Activated CD8-positive, alpha-beta memory T cell treated with anti-CD3 and anti-CD28 coated beads, Interleukin-2, amount 50 U/mL, for 48 hours (primary cell): ENCODE data around the gene TFCP2L1.
"Not testable (repeated sequence)": the region's sequence is repeated elsewhere in the genome, so short reads cannot be mapped to it uniquely, and the experiment has no call there.

ENCODE experiments used
- DNase-seq: peaks from one replicate; pipeline ENCODE4 v3.0.0-alpha.2; 2020

Gene TFCP2L1

DNA sequence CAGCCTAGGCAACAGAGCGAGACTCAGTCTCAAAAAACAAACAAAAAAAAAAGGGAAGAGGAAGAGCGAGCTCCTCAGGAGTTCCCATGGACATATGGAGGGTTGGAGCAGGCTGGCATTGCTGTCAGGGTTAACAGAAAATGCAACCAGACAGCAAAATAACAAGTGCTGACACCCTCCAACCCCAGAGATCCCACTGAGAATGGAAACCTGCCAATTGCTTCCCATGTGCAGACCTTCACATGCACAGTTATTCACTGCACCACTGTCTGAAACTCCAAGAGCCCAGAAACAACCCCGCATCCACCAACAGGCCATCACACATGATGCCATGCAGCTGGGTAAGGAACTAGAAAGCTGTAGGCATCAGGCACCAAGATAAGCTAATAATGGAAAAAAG, 43.5 kb downstream of the TFCP2L1 start:
- no peak for DNase-seq

DNA sequence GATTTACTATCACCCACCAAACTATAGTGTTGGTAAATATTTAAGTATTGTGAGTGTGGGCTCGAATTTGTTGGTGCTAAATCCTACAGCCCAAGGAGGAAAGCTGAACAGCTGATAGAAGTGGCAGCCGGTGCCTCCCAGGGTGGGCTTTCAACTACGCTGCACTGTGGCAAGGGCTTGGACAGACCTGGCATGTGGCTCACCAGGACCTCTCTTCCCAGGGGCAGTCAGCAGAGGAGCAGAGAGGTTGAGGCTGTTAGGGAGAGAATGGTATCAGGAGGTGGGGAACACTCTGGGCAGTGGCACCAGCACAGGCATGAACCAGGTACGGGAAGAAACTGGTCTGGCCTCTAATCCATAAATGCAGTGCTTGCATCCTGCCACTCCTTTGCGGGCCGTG, 44.6 kb downstream of the TFCP2L1 start:
- no peak for DNase-seq

DNA sequence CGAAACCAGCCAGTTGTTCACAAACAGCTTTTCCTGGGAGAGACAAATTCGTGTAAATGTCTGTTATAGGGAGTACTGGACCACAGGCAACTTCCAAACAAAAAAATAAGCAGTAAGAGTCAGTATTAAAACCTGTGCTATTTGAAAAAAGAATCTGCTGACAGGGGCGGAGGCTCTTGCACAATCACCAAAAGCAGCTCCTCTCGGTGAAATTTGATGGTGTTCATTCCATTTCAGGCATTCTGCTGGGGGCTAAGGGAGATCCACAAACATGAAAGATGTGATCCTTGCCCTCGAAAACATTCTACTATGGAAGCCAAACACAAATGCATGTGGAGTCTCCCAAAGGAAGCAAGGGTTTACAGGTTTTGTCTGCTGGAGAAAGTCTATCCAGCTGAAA, 45.0 kb downstream of the TFCP2L1 start:
- no peak for DNase-seq

DNA sequence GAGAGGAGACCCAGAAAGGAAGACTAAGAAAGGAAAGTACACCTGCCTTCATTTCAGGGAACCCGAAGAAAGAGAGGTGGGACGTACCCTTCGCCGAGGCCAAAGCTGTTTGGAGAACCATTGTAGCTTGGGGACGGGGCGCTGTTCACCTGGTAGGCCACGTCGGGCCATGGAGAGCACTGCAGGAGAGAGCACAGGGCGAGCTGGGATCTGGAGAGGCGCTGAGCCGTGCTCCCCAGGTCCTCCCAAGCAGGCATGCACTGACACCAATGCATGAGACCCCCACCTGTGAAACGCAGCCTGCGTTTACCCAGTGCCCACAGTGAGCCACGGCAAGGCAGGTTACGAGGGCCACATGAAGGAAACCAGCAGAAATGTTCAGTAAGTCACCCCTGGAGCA, 45.5 kb downstream of the TFCP2L1 start:
- no peak for DNase-seq

DNA sequence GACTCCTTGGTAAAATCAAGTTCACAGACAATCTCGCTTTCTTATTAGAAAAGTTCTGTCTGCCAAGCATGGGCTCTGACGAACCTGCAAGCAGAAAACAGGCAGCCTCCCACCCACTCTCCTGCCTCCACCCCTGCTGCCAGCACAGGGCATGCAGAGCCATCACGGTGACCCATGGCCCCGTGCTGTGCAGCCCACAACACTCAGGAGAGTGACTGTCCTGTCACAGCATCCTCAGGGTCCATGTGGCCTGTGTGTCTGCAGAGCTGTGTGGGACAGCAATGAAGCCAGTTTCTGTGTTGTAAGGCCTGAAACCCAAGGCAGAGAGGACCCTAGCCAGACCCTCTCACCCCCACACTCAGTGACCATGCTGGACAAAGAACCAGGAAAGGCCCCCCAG, 46.2 kb downstream of the TFCP2L1 start:
- no peak for DNase-seq

DNA sequence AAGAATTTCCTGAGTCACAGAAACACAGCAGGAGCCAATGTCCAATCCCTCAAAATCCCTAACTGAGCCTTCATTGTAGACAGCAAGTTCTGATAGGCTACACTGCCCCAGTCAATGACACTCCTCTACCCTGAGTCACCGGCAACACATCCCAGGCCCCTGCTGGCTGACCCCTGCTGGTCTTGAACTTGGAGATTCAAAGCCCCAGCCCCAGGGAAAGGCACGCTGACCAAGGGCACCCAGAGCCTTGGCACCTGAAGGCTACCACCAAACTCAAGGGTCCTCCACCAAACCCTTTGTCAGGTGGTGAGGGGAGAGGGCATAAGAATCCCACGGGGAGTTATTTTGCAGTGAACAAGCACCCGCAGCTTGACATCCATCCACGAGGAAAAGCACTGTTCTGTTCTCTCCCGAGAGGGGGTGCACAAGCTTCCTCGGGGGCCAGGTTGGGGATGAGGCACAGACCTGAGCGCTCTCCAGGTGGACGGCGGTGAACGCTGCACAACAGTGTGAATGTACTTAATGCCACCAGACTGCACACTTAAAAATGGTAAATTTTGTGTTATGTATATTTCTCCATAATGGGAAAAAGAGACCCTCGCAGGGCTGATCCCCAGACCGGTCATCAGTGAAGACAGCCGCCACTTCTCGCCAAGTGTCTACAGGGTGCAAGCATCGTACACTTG, 46.9 kb downstream of the TFCP2L1 start:
- DNase-seq = no peak

DNA sequence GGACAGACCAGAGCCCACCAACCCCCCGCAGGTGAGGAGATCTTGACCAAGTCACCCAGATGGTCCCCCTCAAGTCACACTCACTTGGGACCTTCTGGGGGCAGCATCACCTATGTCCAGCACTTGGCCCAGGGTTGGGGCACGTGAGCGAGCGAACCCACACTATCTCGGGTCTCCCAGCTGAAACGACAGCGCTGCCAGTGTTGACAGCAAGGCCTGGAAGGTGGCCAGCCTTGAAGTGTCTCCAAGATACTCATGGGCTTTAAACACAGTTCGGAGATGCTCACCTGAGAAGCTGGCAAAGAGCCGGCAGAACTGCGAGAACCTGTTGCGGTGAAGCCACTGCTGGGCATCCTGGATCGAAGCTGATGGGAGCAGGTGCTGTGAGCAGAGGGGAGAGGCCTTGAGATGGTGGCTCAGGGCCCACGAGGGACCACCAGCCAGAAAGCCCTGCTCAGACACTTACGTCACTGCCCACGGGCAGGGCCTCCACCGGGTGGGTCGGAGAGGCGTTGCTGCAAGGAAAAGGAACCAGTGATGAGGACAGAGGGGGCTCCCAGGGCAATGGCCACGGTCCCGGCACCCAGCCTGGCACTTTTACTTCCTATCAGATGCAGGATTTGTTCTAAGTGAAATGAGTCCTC, 47.5 kb downstream of the TFCP2L1 start:
- DNase-seq = no peak

DNA sequence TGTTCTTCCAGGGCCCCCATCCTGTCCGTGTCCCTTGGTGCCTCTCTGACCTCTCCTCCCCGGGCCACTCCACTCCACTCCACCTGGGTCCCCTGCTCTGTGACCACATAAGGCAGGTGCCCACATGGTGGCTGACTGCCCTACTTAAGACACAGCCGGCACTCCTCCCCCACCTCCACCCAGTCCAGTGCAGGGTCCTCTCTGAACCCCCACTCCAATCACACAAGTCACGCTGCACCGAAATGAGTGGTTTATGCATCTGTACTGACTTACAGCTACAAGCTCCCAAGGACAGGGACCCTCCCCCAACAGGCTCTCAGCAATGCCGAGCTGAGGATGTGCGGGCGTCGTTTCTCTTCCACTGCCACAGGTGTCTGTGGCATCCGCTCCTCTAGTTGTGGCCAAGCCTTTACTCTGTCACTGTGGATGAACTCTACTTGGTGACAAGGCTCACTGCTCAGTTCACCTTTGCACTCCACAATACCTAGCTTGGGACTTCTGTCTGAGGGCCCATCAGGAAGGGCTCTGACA, 48.3 kb downstream of the TFCP2L1 start:
- no peak for DNase-seq

DNA sequence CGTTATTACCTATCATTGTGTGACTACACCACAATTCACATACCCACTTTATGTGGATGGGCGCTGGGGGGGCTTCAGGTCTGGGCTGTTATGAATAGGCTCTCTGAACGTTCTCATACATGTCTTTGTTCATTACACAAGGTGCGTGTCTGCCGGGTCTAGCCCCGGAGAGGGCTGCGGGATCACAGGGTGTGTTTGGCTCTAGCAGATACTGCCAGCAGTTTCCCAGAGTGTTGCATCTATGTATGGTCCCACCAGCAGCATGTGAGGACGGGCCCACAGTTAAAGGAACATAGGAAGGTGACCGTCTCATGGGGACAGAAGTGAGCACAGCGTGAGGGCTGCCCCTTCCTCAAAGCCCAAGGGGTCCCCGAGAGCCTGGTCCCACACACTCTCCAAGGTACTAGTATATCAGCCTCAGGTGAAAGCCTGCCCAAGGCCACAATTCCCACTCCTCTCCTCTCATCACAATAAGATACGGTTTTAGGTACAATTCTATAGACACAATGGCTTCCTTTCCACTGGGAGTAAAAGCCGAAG, 48.8 kb downstream of the TFCP2L1 start:
- no peak for DNase-seq

DNA sequence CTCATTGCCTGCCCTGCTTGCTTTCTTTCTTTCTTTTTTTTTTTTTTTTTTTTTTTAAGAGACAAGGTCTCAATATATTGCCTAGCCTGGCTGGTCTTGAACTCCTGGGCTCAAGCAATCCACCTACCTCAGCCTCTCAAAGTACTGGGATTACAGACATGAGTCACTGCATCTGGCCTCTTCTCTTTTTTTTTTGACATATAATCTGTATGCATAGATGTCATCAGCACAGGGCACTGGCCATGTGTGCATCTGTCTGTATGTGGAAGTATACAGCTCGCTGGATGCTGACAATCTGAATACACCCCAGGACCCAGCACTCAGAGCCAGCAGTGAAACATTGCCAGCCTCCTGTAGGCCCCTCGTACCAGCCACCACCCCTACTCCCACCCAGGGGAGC, 49.5 kb downstream of the TFCP2L1 start:
- no peak for DNase-seq

DNA sequence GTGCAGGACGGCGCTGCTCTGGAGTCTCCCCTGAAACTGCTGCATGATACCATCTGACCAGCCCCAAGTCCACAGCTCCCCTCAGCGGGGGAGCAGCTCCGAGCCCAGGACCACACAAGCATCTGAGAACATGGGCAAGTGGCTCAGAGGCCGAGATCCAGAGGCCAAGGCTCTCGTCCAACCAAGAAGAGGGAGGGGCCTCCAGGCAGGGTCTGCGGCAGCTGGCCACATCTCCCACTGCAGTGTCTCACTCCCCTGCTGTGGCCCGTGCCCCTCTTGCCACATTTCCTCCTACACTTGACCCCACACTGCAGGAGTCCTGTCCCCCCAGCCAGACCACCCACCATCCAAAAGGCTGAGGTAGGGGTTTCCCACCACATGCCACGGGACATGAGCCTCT, 50.2 kb downstream of the TFCP2L1 start:
- DNase-seq = no peak

DNA sequence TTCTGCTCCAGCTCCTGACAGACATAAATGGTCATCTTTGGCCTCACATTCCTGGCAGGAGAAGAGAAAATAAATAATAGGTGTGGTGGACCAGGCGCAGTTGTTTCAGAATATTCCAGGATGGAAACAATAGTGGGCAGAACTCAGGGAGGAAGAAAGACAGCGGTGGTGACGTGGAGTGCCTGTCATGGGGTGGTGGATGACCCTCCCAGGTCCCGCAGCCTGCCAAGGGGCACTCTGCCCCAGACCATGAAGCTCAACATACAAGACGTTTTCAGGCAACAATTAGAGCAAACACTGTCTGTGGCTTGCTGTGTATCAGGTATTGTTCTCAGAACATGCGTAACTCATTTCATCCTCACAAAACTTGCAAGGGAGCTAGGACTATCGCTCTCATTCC, 50.9 kb downstream of the TFCP2L1 start:
- no peak for DNase-seq

DNA sequence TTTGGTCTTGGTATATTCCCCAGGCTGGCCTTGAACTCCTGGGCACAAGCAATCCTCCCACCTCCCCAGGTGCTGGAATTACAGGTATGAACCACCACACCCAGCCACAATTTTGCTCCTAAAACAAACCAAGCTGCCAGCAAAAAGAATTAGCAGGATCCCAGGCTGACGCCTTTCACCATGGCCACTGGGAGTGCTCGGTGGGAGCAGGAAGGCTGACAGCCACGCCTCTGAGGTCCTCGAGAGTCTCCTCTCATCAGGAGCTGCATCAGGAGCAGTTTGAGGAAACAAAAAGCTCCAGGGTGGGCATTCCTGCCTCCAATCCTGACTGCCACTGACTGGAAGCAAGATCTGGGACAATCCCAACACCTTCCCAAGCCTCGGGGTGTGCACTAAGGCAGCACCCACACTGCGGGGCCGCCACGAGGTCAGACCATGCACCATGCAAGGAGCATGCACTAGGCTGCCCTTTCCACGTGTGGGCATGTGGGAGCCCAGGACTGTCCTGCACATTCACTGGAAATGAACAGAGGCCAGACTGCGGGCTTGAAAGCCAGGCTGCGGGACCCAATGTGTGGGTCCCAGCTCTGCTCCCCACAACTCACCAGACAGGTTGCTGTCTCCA, 51.4 kb downstream of the TFCP2L1 start:
- DNase-seq = no peak

DNA sequence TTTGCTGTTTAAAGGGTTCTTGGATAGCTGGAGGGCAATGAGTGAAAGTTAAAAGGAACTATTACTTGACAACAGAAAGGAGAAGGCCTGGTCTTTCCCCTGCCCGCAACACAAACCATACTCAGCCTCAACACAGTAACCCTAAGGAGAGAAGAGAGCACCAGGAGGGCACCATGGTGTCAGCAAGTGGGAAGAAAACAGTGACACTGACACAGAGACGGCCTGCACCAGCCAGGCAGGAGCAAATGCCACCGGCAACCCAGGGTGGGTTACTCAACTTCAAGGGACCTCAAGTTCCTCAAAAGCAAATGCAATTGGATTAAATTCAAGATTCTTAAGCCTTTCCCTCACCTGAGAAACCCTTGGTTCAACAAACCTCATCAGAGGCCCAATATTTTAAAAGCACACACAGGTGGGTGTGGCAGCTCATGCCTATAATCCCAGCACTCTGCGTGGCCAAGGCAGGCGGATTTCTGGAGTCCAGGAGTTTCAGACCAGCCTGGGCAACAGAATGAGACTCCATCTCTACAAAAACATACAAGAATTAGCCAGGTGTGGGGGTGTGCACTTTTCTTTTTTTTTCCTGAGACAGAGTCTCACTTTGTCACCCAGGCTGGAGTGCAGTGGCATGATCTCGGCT, 52.3 kb downstream of the TFCP2L1 start:
- DNase-seq = no peak

DNA sequence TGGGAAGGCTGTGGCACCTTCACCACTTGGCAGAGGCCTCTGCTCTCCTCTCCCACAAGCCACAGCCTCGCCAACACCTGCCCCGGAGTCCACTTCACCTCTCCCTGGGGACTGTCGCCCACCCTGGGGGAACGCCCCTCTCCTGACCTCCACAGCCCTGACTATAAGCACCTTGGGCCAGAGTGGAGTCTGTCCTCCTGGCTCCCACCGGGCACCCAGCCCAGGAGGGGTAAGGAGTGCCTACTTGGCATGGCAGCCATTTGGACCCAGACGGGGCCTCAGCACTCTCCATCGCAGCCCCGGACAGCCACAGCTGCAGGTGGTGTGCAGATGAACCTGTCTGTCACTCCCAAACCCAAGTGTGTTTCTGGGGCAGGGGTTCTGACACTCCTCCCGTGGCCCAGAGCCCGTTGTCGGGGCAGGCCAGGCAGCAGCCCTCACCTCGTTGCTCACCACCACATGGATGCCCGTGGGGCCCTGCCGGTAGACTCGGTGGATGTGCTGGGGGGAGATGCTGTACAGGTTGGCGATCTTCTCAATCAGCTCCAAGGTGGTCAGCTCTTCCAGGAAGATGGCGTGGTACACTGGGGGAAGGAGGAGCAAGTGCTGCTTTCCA, 53.5 kb downstream of the TFCP2L1 start:
- no peak for DNase-seq

DNA sequence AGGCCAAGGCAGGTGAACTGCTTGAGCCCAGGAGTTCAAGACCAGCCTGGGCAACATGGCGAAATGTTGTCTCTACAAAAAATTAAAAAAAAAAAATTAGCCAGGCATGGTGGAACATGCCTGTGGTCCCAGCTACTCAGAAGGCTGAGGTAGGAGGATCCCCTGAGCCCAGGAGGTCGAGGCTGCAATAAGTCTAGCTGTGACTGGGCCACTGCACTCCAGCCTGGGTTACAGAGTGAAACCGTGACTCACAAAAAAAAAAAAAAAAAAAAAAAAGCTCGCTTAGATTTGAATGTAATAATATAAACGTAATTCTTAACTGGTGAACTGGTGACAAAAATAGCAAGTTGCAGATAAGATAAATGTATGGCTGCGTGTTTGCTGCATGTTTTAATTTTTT, 56.5 kb downstream of the TFCP2L1 start:
- no peak for DNase-seq

DNA sequence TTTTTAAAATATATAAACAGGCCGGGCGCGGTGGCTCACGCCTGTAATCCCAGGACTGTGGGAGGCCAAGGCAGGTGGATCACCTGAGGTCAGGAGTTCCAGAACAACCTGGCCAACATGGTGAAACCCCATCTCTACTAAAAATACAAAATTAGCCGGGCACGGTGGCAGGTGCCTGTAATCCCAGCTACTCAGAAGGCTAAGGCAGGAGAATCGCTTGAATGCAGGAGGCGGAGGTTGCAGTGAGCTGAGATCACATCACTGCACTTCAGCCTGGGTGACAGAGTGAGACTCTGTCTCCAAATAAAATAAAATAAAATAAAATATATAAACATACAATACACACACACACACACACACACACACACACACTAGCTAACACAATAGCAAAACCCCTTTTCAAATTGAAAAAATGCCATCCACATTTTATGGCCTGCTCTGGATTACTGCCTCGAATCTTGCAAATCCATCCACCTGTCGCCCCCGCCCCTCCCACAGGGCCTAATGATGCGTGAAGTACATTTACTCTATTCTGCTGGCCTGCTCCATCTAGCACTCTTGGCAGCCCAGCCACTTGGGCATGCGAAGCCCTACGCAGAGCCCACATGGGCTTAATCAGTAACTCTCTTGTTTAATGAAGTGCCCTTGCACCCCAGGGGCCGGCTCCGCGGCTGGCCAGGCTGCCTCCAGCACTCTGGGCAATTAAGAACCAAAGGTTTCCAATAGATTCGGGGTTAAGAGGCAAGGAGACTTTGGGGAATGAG, 57.4 kb downstream of the TFCP2L1 start:
- DNase-seq = not testable (repeated sequence)

DNA sequence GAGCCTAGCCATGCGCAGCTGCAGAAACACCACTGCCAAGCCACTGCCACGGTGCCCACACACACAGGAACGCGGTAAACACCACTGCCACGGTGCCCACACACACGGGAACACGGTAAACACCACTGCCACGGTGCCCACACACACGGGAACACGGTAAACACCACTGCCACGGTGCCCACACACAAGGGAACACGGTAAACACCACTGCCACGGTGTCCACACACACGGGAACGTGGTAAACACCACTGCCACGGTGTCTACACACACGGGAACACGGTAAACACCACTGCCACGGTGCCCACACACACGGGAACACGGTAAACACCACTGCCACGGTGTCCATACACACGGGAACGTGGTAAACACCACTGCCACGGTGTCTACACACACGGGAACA, 59.3 kb downstream of the TFCP2L1 start:
- not testable (repeated sequence) for DNase-seq

DNA sequence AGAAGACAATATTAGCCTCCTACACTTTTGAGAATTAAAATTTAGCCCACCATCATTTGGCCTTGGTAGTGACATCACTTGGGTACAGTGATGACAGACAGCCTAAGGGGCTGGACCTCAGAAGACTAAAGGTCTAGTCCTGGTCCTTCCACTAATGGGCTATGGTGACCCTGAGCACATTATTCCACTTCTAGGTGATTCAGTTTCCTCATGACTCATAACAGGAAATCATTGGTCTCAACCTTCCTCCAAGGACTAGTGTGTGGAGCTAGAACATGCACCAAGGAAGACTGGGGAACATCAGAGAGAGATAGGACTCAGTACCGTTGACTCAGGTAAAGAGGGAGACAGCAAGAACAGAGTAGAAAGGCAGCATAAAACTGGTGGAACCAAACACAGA, 64.0 kb downstream of the TFCP2L1 start:
- DNase-seq = no peak

DNA sequence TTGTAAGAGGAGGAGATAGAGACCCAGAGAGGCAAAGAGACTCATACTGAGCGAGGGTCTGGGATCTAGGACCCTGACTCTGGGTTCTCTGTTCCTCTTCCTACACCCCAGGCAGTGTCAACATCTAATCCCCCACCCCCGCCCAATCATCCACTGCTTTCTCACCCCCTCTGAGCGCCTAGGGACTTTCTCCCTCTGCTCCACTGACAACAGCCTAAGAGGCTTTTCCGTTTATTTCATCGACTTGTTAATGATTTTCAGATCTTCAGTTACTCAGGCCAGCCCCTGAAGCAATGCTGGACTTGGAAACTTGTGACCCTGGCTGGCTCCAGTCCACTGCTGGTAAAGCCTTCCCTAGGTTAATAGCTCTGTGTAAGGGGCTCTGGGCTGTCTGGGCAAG, 65.1 kb downstream of the TFCP2L1 start:
- no peak for DNase-seq

DNA sequence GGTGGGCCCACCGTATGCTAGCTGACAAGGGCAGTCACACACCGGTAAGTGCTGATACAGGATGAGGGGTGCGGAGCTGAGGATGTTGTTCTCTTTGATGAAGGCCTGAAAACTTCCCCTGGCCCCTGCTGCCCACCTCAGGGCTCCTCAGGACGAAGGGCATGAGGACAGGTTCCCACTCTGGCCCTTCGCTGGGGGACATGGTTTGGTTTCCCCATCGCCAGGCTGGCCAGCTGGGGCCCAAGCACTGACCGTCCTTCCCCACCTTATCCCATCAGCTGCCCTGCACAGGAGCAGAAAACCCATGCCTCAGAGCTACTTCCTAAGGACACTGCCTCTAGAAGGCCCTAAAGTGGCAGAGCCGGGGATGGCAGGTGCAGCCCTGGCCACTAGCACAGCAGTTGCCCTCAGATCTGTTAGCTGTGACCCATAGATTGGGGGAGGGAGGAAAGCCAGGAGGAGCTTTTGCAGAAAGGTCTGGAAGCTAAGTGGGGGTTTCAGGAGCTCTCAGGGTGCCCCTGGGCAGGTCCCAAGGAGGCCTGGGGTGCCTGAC, 66.5 kb downstream of the TFCP2L1 start:
- DNase-seq = no peak

DNA sequence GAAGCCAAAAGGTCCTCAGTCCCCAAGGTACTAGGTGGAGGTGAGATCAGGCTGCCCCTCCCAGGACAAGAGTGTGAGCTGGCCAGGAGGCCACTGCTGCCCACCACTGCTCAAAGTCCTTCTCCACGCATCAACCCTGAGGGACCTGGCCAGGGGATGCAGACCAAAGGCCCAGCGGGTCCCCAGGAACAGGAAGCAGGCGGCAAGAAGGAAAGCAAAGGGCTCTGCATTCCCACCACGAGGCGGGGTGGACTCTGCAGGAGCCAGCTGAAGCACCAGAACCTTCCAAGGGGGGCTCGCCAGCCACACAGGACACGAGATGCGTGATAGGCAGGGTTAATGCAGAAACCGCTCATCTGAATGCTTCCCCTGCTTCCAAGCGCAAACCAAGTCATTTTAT, 67.4 kb downstream of the TFCP2L1 start:
- no peak for DNase-seq
